ENCODE measurements around the gene FTSJ3.

FTSJ3 gene

GRCh38 chr17:63833026-63833740 is 5.7 kb upstream of the FTSJ3 start:
- no peak for DNase-seq (ENCODE audit: low spot score)
- no peak for TF ChIP-seq CTCF (IDR thresholded peaks at IDR 0.05; ENCODE audit: extremely low read depth, missing control alignments)

GRCh38 chr17:63832455-63832854 is 5.0 kb upstream of the FTSJ3 start:
- no peak for TF ChIP-seq CTCF (IDR thresholded peaks at IDR 0.05; ENCODE audit: extremely low read depth, missing control alignments)
- no peak for DNase-seq (ENCODE audit: low spot score)

- DNase-seq (ENCODE audit: low spot score): no peak
- TF ChIP-seq CTCF (IDR thresholded peaks at IDR 0.05; ENCODE audit: extremely low read depth, missing control alignments): no peak
These were observed 4.6 kb upstream of the FTSJ3 start for GRCh38 chr17:63832014-63832413.

GRCh38 chr17:63831505-63831904 is 4.0 kb upstream of the FTSJ3 start:
- DNase-seq (ENCODE audit: low spot score): no peak
- TF ChIP-seq CTCF (IDR thresholded peaks at IDR 0.05; ENCODE audit: extremely low read depth, missing control alignments): no peak

- no peak for TF ChIP-seq CTCF (IDR thresholded peaks at IDR 0.05; ENCODE audit: extremely low read depth, missing control alignments)
- no peak for DNase-seq (ENCODE audit: low spot score)
These were observed 3.5 kb upstream of the FTSJ3 start for GRCh38 chr17:63830904-63831491.

GRCh38 chr17:63830278-63830677 is 2.8 kb upstream of the FTSJ3 start:
- no peak for DNase-seq (ENCODE audit: low spot score)
- TF ChIP-seq CTCF (IDR thresholded peaks at IDR 0.05; ENCODE audit: extremely low read depth, missing control alignments): no peak

- TF ChIP-seq CTCF (IDR thresholded peaks at IDR 0.05; ENCODE audit: extremely low read depth, missing control alignments): no peak
- DNase-seq (ENCODE audit: low spot score): no peak
These were observed 1.5 kb upstream of the FTSJ3 start for GRCh38 chr17:63828936-63829335.
